Astrocyte (in vitro differentiated cells and primary cell): ENCODE results near the gene EFCC1. TPM values are rescaled to one million over a fixed set of nuclear protein-coding genes. Genes with fewer than 3 reads are reported as not detected.

Experiments used
- DNase-seq: peaks from one replicate; pipeline ENCODE4 v3.0.0-alpha.2; 2010; ENCODE audit warnings: low read depth
- FAIRE-seq: peaks from 2 replicates; lab custom pipeline; 2011; peaks lifted over from hg19 to GRCh38; lab: Jason Lieb, UNC
- H2AFZ ChIP-seq: 2 replicates; pipeline ENCODE4 v1.6.0; 2012; ENCODE audit warnings: low read depth, low read length, inconsistent platforms
- H3K27ac ChIP-seq: 2 replicates; pipeline ENCODE4 v1.5.1; 2011; ENCODE audit warnings: low read depth, low read length, inconsistent platforms
- H3K27me3 ChIP-seq: 2 replicates; pipeline ENCODE4 v1.6.0; 2011; ENCODE audit warnings: low read length, inconsistent platforms; ENCODE audit not compliant: insufficient read depth
- H3K36me3 ChIP-seq: 2 replicates; pipeline ENCODE4 v1.5.1; 2011; ENCODE audit warnings: low read length, inconsistent platforms; ENCODE audit not compliant: insufficient read depth
- H3K4me1 ChIP-seq: 2 replicates; pipeline ENCODE4 v1.5.1; 2011; ENCODE audit warnings: low read length, inconsistent platforms; ENCODE audit not compliant: insufficient read depth
- H3K4me2 ChIP-seq: 2 replicates; pipeline ENCODE4 v1.6.0; 2012; ENCODE audit warnings: low read length, inconsistent platforms
- H3K4me3 ChIP-seq: 2 replicates; pipeline ENCODE4 v1.5.1; 2011; ENCODE audit warnings: low read depth, mild to moderate bottlenecking, low read length, inconsistent platforms; ENCODE audit not compliant: insufficient read depth
- H3K79me2 ChIP-seq: 2 replicates; pipeline ENCODE4 v1.6.0; 2012; ENCODE audit warnings: mild to moderate bottlenecking, low read length, inconsistent platforms; ENCODE audit not compliant: insufficient read depth
- H3K9ac ChIP-seq: 2 replicates; pipeline ENCODE4 v1.6.0; 2012; ENCODE audit warnings: mild to moderate bottlenecking, low read length, inconsistent platforms
- H3K9me3 ChIP-seq: 2 replicates; pipeline ENCODE4 v1.5.1; 2012; ENCODE audit warnings: low read depth, mild to moderate bottlenecking, low read length, inconsistent platforms; ENCODE audit not compliant: insufficient read depth
- H4K20me1 ChIP-seq: 2 replicates; pipeline ENCODE4 v1.6.0; 2012; ENCODE audit warnings: low read length, inconsistent platforms; ENCODE audit not compliant: insufficient read depth
- H3K27ac Mint-ChIP-seq: one replicate; pipeline ENCODE4 v1.8.0; 2021; ENCODE audit warnings: mild to moderate bottlenecking, mixed read lengths; ENCODE audit not compliant: unreplicated experiment
- H3K27me3 Mint-ChIP-seq: one replicate; pipeline ENCODE4 v1.8.0; 2021; ENCODE audit warnings: low read depth, mixed read lengths; ENCODE audit not compliant: unreplicated experiment
- H3K36me3 Mint-ChIP-seq: one replicate; pipeline ENCODE4 v1.8.0; 2021; ENCODE audit warnings: low read depth, mixed read lengths; ENCODE audit not compliant: unreplicated experiment
- H3K4me1 Mint-ChIP-seq: one replicate; pipeline ENCODE4 v1.8.0; 2021; ENCODE audit warnings: low read depth, mixed read lengths; ENCODE audit not compliant: unreplicated experiment
- H3K4me3 Mint-ChIP-seq: one replicate; pipeline ENCODE4 v1.8.0; 2021; ENCODE audit warnings: mild to moderate bottlenecking, moderate library complexity, mixed read lengths; ENCODE audit not compliant: unreplicated experiment
- H3K9me3 Mint-ChIP-seq: one replicate; pipeline ENCODE4 v1.8.0; 2021; ENCODE audit warnings: mild to moderate bottlenecking, mixed read lengths; ENCODE audit not compliant: unreplicated experiment
- EZH2 ChIP-seq: IDR thresholded peaks from 2 replicates; pipeline ENCODE4 v1.6.1; 2012; ENCODE audit warnings: mild to moderate bottlenecking, low read length, inconsistent platforms; ENCODE audit not compliant: insufficient read depth
- total RNA-seq: library from RNA; stranded (reverse); gene quantifications from 2 replicates; pipeline ENCODE4 v1.2.1, GENCODE V29; 2021
- TF ChIP-seq, protein P1 (sequence below): IDR thresholded peaks from 2 replicates; pipeline ENCODE4 v1.5.1; 2011; ENCODE audit warnings: low read depth, mild to moderate bottlenecking, inconsistent platforms, low read length, moderate library complexity; ENCODE audit not compliant: insufficient read depth

Gene EFCC1
- total RNA-seq, 1 donor from 2014 or later, result not detected

GRCh38 chr3:129054605-129055104 is 53.6 kb downstream of the EFCC1 start:
- H4K20me1 ChIP-seq, result no peaks in the 10 kb centered on the region
- H3K9ac ChIP-seq, result no peak overlapping the region
- H3K27me3 ChIP-seq, result peaks cover 18% of the 10 kb centered on the region
- Mint-ChIP-seq H3K4me3 (no peak overlapping the region), H3K27ac (no peak overlapping the region), H3K27me3 (peaks cover 18% of the 10 kb centered on the region), H3K36me3 (no peaks in the 10 kb centered on the region), H3K4me1 (peaks cover 6% of the 10 kb centered on the region), H3K9me3 (peaks cover 2% of the 10 kb centered on the region)
- no peak for DNase-seq
- no peaks in the 10 kb centered on the region for H3K4me1 ChIP-seq
- no peaks in the 10 kb centered on the region for H3K9me3 ChIP-seq
- H3K36me3 ChIP-seq, result no peaks in the 10 kb centered on the region
- no peak for FAIRE-seq
- TF ChIP-seq, protein P1, sequence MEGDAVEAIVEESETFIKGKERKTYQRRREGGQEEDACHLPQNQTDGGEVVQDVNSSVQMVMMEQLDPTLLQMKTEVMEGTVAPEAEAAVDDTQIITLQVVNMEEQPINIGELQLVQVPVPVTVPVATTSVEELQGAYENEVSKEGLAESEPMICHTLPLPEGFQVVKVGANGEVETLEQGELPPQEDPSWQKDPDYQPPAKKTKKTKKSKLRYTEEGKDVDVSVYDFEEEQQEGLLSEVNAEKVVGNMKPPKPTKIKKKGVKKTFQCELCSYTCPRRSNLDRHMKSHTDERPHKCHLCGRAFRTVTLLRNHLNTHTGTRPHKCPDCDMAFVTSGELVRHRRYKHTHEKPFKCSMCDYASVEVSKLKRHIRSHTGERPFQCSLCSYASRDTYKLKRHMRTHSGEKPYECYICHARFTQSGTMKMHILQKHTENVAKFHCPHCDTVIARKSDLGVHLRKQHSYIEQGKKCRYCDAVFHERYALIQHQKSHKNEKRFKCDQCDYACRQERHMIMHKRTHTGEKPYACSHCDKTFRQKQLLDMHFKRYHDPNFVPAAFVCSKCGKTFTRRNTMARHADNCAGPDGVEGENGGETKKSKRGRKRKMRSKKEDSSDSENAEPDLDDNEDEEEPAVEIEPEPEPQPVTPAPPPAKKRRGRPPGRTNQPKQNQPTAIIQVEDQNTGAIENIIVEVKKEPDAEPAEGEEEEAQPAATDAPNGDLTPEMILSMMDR, result no peak
- no peak for TF ChIP-seq EZH2
- no peak overlapping the region for H3K27ac ChIP-seq
- H3K4me2 ChIP-seq, result no peak overlapping the region
- no peak overlapping the region for H3K4me3 ChIP-seq
- H2AFZ ChIP-seq, result no peak overlapping the region
- H3K79me2 ChIP-seq, result no peaks in the 10 kb centered on the region

DNA sequence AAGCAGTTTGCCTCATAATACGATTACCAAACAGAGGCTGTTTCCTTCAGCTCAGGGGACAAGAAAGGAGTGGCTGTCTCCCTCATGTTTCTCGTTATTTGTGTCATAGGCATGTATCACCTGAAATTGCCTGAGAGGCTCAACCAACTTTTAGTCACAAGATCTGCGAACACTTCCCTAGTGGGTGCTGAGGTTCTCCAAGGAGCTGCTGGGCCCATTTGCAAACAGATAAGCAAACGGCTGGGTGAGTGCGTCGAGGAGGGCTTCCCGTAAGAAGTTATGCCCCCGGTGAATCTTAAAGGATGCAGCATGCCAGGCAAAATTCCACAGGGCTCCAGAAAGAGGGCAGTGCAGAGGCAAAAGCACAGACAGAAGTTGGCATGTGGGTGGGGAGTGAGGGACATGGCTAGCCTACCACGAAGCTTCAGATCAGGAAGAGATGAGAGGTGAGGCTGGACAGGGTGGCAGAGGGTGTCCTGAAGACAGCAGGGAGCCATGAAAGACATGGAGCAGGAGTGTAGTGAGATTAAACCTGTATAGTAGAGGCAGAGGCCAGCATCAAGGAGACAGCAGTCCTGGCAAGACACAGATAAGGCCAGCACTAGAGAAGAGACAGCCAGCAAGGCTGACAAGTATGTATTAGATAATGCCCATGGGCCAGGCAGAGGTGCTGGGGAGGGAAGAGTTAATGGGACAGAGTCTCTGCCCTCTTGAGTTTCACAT is 55.5 kb downstream of the EFCC1 start:
- Histone ChIP-seq H4K20me1 (no peaks in the 10 kb centered on the region), H3K9me3 (no peaks in the 10 kb centered on the region), H3K27ac (no peak overlapping the region), H3K9ac (no peak overlapping the region), H3K4me1 (no peaks in the 10 kb centered on the region), H3K4me3 (no peak overlapping the region), H3K79me2 (no peaks in the 10 kb centered on the region), H3K27me3 (peaks cover 18% of the 10 kb centered on the region), H3K36me3 (no peaks in the 10 kb centered on the region), H2AFZ (no peak overlapping the region), H3K4me2 (no peak overlapping the region)
- FAIRE-seq (no peak), DNase-seq (no peak)
- Mint-ChIP-seq H3K27ac (peak overlapping the region; percentile 34), H3K4me1 (peaks cover 6% of the 10 kb centered on the region), H3K4me3 (no peak overlapping the region), H3K9me3 (peaks cover 2% of the 10 kb centered on the region), H3K27me3 (peaks cover 24% of the 10 kb centered on the region), H3K36me3 (no peaks in the 10 kb centered on the region)
- no peak for TF ChIP-seq EZH2
- TF ChIP-seq, protein P1, result no peak

GRCh38 chr3:129057249-129057648 is 56.1 kb downstream of the EFCC1 start:
- Histone ChIP-seq H3K9me3 (no peaks in the 10 kb centered on the region), H3K27ac (no peak overlapping the region), H2AFZ (no peak overlapping the region), H3K4me2 (no peak overlapping the region), H3K9ac (no peak overlapping the region), H3K36me3 (no peaks in the 10 kb centered on the region), H4K20me1 (no peaks in the 10 kb centered on the region), H3K27me3 (peaks cover 18% of the 10 kb centered on the region), H3K79me2 (no peaks in the 10 kb centered on the region), H3K4me3 (no peak overlapping the region), H3K4me1 (no peaks in the 10 kb centered on the region)
- Mint-ChIP-seq H3K4me3 (no peak overlapping the region), H3K4me1 (peaks cover 3% of the 10 kb centered on the region), H3K9me3 (peaks cover 2% of the 10 kb centered on the region), H3K27me3 (peaks cover 24% of the 10 kb centered on the region), H3K27ac (no peak overlapping the region), H3K36me3 (no peaks in the 10 kb centered on the region)
- FAIRE-seq, result no peak
- no peak for DNase-seq
- no peak for TF ChIP-seq EZH2
- TF ChIP-seq, protein P1, result no peak
